DOHH2 (cell line): Measurements from ENCODE around the gene XK.
A peak's percentile ranks its signal among the peaks of the same experiment; 100 is the strongest.

Experiments used
- H3F3A ChIP-seq: fragments of 200-600 bp; sonication (generic), shearing (Covaris generic); 2 replicates; pipeline ENCODE4 v1.6.0; 2016; ENCODE audit warnings: antibody characterized with exemption, mild to moderate bottlenecking; ENCODE audit not compliant: control insufficient read depth, insufficient read depth
- H3K27ac ChIP-seq: fragments of 200-600 bp; sonication (generic); 2 replicates; pipeline ENCODE4 v1.5.1; 2014; ENCODE audit warnings: low read depth, mild to moderate bottlenecking, low read length, moderate library complexity
- H3K27me3 ChIP-seq: fragments of 200-600 bp; sonication (generic); 2 replicates; pipeline ENCODE4 v1.6.1; 2014; ENCODE audit warnings: mild to moderate bottlenecking, low read length, mixed read lengths; ENCODE audit not compliant: control insufficient read depth
- H3K36me3 ChIP-seq: fragments of 200-600 bp; sonication (generic); 2 replicates; pipeline ENCODE4 v1.6.1; 2014; ENCODE audit warnings: mild to moderate bottlenecking, low read length, moderate library complexity, mixed read lengths; ENCODE audit not compliant: control insufficient read depth
- H3K4me1 ChIP-seq: fragments of 200-600 bp; sonication (generic); 2 replicates; pipeline ENCODE4 v1.6.1; 2014; ENCODE audit warnings: mild to moderate bottlenecking, low read length, mixed read lengths; ENCODE audit not compliant: control insufficient read depth
- H3K4me2 ChIP-seq: fragments of 200-600 bp; sonication (generic); 2 replicates; pipeline ENCODE4 v1.6.0; 2014; ENCODE audit warnings: mild to moderate bottlenecking, low read length, moderate library complexity
- H3K4me3 ChIP-seq: fragments of 200-600 bp; sonication (generic); 2 replicates; pipeline ENCODE4 v1.5.1; 2014; ENCODE audit warnings: mild to moderate bottlenecking, low read length, mixed read lengths
- H3K79me2 ChIP-seq: fragments of 200-600 bp; sonication (generic); 2 replicates; pipeline ENCODE4 v1.6.1; 2014; ENCODE audit warnings: mild to moderate bottlenecking, low read length, mixed read lengths; ENCODE audit not compliant: control insufficient read depth
- H3K9me2 ChIP-seq: fragments of 200-600 bp; sonication (generic); replicated peaks from 2 replicates; pipeline ENCODE4 v1.6.1; 2014; ENCODE audit warnings: mild to moderate bottlenecking, low read length, mixed read lengths; ENCODE audit not compliant: control insufficient read depth
- H3K9me3 ChIP-seq: fragments of 200-600 bp; sonication (generic); 2 replicates; pipeline ENCODE4 v1.6.1; 2014; ENCODE audit warnings: antibody characterized with exemption, low read length, mixed read lengths; ENCODE audit not compliant: control insufficient read depth, insufficient read depth
- H4K20me1 ChIP-seq: fragments of 200-600 bp; sonication (generic); 2 replicates; pipeline ENCODE4 v1.6.0; 2014; ENCODE audit warnings: low read depth, mild to moderate bottlenecking, antibody characterized with exemption, low read length, moderate library complexity; ENCODE audit not compliant: control insufficient read depth, insufficient read depth
- EZH2phosphoT487 ChIP-seq: fragments of 200-600 bp; sonication (generic); IDR thresholded peaks from 2 replicates; pipeline ENCODE4 v1.6.1; 2017; ENCODE audit warnings: borderline replicate concordance, mild to moderate bottlenecking, antibody characterized with exemption, low read length, moderate library complexity, mixed read lengths
- TF ChIP-seq, protein P1 (sequence below): fragments of 200-600 bp; sonication (generic); IDR thresholded peaks from one replicate; pipeline ENCODE4 v1.5.1; 2014; ENCODE audit warnings: antibody characterized with exemption, mild to moderate bottlenecking, low read depth, low read length; ENCODE audit not compliant: poor library complexity, severe bottlenecking

Gene XK

DNA sequence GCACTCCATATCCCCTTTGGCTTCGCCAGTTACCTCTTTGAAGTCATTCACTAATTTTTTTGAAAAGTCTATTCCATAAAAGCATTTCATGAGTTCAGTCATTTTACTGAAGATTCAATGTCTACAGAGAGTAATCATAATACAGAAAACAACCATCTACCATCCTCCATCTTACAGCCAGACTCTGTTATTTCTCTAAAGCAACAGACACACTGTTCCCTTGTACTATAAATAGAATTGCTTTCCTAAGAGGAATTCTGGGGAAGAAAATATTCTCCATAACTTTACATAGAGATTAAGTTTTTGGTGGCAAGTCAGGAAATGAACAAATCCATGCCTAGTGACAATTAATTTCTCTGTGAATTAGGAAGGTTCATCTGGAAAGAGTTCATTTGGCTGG is 37.0 kb downstream of the XK start:
- Histone ChIP-seq H3K4me3 (no peak overlapping the region), H3K27ac (no peak overlapping the region), H3K9me3 (no peaks in the 10 kb centered on the region), H3K4me1 (no peaks in the 10 kb centered on the region), H3K36me3 (no peaks in the 10 kb centered on the region), H3K4me2 (no peak overlapping the region), H4K20me1 (no peaks in the 10 kb centered on the region), H3K79me2 (no peaks in the 10 kb centered on the region), H3K27me3 (no peaks in the 10 kb centered on the region), H3K9me2 (no peaks in the 10 kb centered on the region), H3F3A (no peaks in the 10 kb centered on the region)
- TF ChIP-seq EZH2phosphoT487: no peak

DNA sequence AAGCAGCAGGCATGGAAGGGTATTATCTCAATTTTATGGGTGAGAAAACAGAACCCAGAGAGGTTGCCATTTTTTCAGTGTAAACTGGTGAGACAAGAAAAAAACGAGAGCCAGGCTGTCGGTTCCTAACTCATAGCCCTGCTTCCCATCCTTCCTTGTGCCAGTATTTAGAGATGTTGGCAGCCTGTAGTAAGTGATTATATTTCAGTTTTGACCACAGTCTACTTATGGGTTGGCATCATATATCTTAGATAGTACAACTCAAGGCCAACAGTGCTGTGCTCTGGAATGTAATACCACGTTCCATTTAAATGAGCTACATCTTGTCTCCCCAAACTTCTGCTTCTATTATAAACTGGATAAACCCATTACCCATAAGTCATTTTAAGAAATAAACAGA is 40.8 kb downstream of the XK start:
- H3K9me2 ChIP-seq: no peaks in the 10 kb centered on the region
- H3K79me2 ChIP-seq: no peaks in the 10 kb centered on the region
- H3F3A ChIP-seq: no peaks in the 10 kb centered on the region
- no peaks in the 10 kb centered on the region for H3K4me1 ChIP-seq
- H3K4me2 ChIP-seq: no peak overlapping the region
- no peaks in the 10 kb centered on the region for H3K9me3 ChIP-seq
- H3K4me3 ChIP-seq: no peak overlapping the region
- TF ChIP-seq, protein P1, sequence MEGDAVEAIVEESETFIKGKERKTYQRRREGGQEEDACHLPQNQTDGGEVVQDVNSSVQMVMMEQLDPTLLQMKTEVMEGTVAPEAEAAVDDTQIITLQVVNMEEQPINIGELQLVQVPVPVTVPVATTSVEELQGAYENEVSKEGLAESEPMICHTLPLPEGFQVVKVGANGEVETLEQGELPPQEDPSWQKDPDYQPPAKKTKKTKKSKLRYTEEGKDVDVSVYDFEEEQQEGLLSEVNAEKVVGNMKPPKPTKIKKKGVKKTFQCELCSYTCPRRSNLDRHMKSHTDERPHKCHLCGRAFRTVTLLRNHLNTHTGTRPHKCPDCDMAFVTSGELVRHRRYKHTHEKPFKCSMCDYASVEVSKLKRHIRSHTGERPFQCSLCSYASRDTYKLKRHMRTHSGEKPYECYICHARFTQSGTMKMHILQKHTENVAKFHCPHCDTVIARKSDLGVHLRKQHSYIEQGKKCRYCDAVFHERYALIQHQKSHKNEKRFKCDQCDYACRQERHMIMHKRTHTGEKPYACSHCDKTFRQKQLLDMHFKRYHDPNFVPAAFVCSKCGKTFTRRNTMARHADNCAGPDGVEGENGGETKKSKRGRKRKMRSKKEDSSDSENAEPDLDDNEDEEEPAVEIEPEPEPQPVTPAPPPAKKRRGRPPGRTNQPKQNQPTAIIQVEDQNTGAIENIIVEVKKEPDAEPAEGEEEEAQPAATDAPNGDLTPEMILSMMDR: no peak
- TF ChIP-seq EZH2phosphoT487: no peak
- H3K36me3 ChIP-seq: no peaks in the 10 kb centered on the region
- no peaks in the 10 kb centered on the region for H4K20me1 ChIP-seq
- H3K27me3 ChIP-seq: no peaks in the 10 kb centered on the region
- no peak overlapping the region for H3K27ac ChIP-seq

DNA sequence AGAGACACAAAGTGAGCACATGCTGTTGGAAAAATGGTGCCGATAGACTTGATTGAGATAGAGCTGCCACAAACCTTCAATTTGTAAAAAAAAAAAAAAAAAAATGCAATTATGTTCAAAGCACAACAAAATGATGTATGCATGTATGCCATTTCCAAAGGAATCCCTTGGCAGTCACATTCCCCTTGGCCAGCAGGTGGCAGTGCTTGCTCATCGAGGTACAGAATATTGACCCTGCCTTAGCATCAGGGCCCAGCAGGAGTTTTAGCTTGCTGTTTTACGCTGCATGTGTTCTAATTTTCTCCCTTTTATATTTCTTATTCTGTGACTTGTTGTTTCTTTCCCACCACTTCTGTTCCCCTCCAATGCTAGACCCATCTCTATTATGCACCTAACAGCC is 59.8 kb downstream of the XK start:
- Histone ChIP-seq H3K27ac (no peak overlapping the region), H4K20me1 (no peaks in the 10 kb centered on the region), H3K27me3 (no peaks in the 10 kb centered on the region), H3K9me2 (no peaks in the 10 kb centered on the region), H3F3A (no peaks in the 10 kb centered on the region), H3K4me1 (peaks cover 18% of the 10 kb centered on the region), H3K4me2 (peak overlapping the region; percentile 28), H3K9me3 (no peaks in the 10 kb centered on the region), H3K36me3 (no peaks in the 10 kb centered on the region), H3K79me2 (no peaks in the 10 kb centered on the region), H3K4me3 (no peak overlapping the region)
- TF ChIP-seq, protein P1: peak; percentile 65
- TF ChIP-seq EZH2phosphoT487: no peak

DNA sequence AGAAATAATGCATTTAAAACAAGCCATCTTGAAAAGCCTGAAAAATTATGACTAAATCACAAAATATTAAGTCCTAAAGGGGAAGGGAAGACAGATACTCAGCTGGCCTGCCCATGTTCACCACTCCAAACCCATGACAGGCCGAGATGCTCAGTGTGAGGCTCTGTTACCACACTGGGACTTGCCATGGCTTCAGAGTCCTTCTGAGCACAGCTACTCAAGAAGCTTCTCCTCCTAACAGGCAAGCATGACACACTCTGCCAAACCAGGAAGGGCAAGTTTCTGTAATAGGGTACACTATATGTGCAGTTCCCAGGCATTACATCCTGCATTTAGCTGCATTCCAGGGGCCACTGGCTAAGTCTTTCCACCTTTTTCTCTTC is 60.2 kb downstream of the XK start:
- H3K4me1 ChIP-seq: peaks cover 18% of the 10 kb centered on the region
- no peaks in the 10 kb centered on the region for H3K79me2 ChIP-seq
- H3K36me3 ChIP-seq: no peaks in the 10 kb centered on the region
- no peak for TF ChIP-seq EZH2phosphoT487
- TF ChIP-seq, protein P1: no peak
- H3K4me3 ChIP-seq: no peak overlapping the region
- no peaks in the 10 kb centered on the region for H3F3A ChIP-seq
- no peaks in the 10 kb centered on the region for H3K9me3 ChIP-seq
- no peaks in the 10 kb centered on the region for H3K9me2 ChIP-seq
- H3K27me3 ChIP-seq: no peaks in the 10 kb centered on the region
- no peaks in the 10 kb centered on the region for H4K20me1 ChIP-seq
- peak overlapping the region; percentile 28 for H3K4me2 ChIP-seq
- H3K27ac ChIP-seq: no peak overlapping the region
